Endodermal cell (in vitro differentiated cells): ENCODE results near the gene PEAR1. TPM values are rescaled to one million over a fixed set of nuclear protein-coding genes. Genes with fewer than 3 reads are reported as not detected.

ENCODE experiments used
- DNase-seq: peaks from one replicate; pipeline ENCODE4 v3.0.0-alpha.2; 2017
- H3K27ac ChIP-seq: 2 replicates; pipeline ENCODE4 v1.5.1; 2013; ENCODE audit warnings: mild to moderate bottlenecking, low read depth, low read length, moderate library complexity
- H3K27me3 ChIP-seq: 2 replicates; pipeline ENCODE4 v1.6.1; 2013; ENCODE audit warnings: mild to moderate bottlenecking, low read length, moderate library complexity; ENCODE audit not compliant: insufficient read depth, control insufficient read depth, poor library complexity, severe bottlenecking
- H3K36me3 ChIP-seq: 2 replicates; pipeline ENCODE4 v1.7.0; 2013; ENCODE audit warnings: mild to moderate bottlenecking, low read length, moderate library complexity; ENCODE audit not compliant: control insufficient read depth, insufficient read depth
- H3K4me1 ChIP-seq: one replicate; pipeline ENCODE4 v1.7.0; 2013; ENCODE audit warnings: low read length; ENCODE audit not compliant: control insufficient read depth, insufficient read depth
- H3K4me3 ChIP-seq: 2 replicates; pipeline ENCODE4 v1.5.1; 2013; ENCODE audit warnings: mild to moderate bottlenecking, low read length, moderate library complexity
- H3K9ac ChIP-seq: 2 replicates; pipeline ENCODE4 v1.6.1; 2013; ENCODE audit warnings: mild to moderate bottlenecking, low read length, moderate library complexity; ENCODE audit not compliant: poor library complexity, severe bottlenecking; ENCODE audit errors: extremely low read depth
- H3K9me3 ChIP-seq: 2 replicates; pipeline ENCODE4 v1.6.1; 2013; ENCODE audit warnings: mild to moderate bottlenecking, low read length, moderate library complexity; ENCODE audit not compliant: control insufficient read depth
- H3K27ac Mint-ChIP-seq: 2 replicates; pipeline ENCODE4 v1.8.0; 2020; ENCODE audit warnings: mixed read lengths
- H3K27me3 Mint-ChIP-seq: 2 replicates; pipeline ENCODE4 v1.8.0; 2021; ENCODE audit warnings: mild to moderate bottlenecking, mixed read lengths; ENCODE audit not compliant: insufficient read depth
- H3K36me3 Mint-ChIP-seq: 2 replicates; pipeline ENCODE4 v1.8.0; 2020; ENCODE audit warnings: low read depth, mixed read lengths
- H3K4me1 Mint-ChIP-seq: 2 replicates; pipeline ENCODE4 v1.8.0; 2020; ENCODE audit warnings: mixed read lengths
- H3K4me3 Mint-ChIP-seq: 2 replicates; pipeline ENCODE4 v1.8.0; 2020; ENCODE audit warnings: mild to moderate bottlenecking, moderate library complexity, mixed read lengths
- H3K9me3 Mint-ChIP-seq: 2 replicates; pipeline ENCODE4 v1.8.0; 2020; ENCODE audit warnings: mild to moderate bottlenecking, mixed read lengths
- CTCF ChIP-seq: fragments of 200-600 bp; sonication (generic); conservative IDR thresholded peaks from 2 replicates; pipeline ENCODE4 v1.5.0; 2021; ENCODE audit warnings: antibody characterized with exemption, mild to moderate bottlenecking
- WGBS, 2 experiments: methylation state at CpG; one replicate each; pipeline versions ENCODE4 v1.1.5 to v1.1.7; 2013; ENCODE audit warnings: missing lambda C conversion rate in 2 of 2, mixed read lengths in 1 of 2; ENCODE audit not compliant: insufficient coverage in 1 of 2, insufficient read length in 1 of 2; 5-methylcytosine and 5-hydroxymethylcytosine counted together
- total RNA-seq, 2 donors: library from RNA; stranded (reverse); fragmentation: NEBNext Ultra II Directional in 1 of 2; extraction: Animal tissue kit (Norgen Biotek cat#: 25700) in 1 of 2; gene quantifications; 2 replicates in 1 of 2; 3 replicates in 1 of 2; pipeline ENCODE4 v1.2.1, GENCODE V29; 2021

PEAR1 gene
- total RNA-seq, 2 donors from 2014 or later: 0.29 to 0.53 TPM

GRCh38 chr1:156874142-156874541 is 19.4 kb upstream of the PEAR1 start:
- peaks cover 33% of the 10 kb centered on the region for H3K27me3 ChIP-seq
- TF ChIP-seq CTCF: no peak
- 85 to 92% methylated on average over 2 to 5 of the region's 5 CpGs for WGBS, 2 experiments
- no peak overlapping the region for H3K27ac ChIP-seq
- H3K27ac Mint-ChIP-seq: no peak overlapping the region
- no peaks in the 10 kb centered on the region for H3K9me3 ChIP-seq
- no peaks in the 10 kb centered on the region for H3K36me3 Mint-ChIP-seq
- H3K4me3 ChIP-seq: no peak overlapping the region
- H3K4me3 Mint-ChIP-seq: no peak overlapping the region
- no peaks in the 10 kb centered on the region for H3K36me3 ChIP-seq
- H3K4me1 Mint-ChIP-seq: no peaks in the 10 kb centered on the region
- H3K9ac ChIP-seq: no peak overlapping the region
- no peaks in the 10 kb centered on the region for H3K4me1 ChIP-seq
- peaks cover 70% of the 10 kb centered on the region for H3K27me3 Mint-ChIP-seq
- DNase-seq: no peak
- H3K9me3 Mint-ChIP-seq: no peaks in the 10 kb centered on the region

GRCh38 chr1:156874572-156875340 is 18.8 kb upstream of the PEAR1 start:
- no peak for TF ChIP-seq CTCF

GRCh38 chr1:156875341-156875615 is 18.2 kb upstream of the PEAR1 start:
- H3K9me3 Mint-ChIP-seq: no peaks in the 10 kb centered on the region
- H3K36me3 Mint-ChIP-seq: no peaks in the 10 kb centered on the region
- TF ChIP-seq CTCF: no peak
- peaks cover 62% of the 10 kb centered on the region for H3K27me3 Mint-ChIP-seq
- Histone ChIP-seq H3K4me3 (no peak overlapping the region), H3K36me3 (no peaks in the 10 kb centered on the region), H3K4me1 (no peaks in the 10 kb centered on the region), H3K27me3 (peaks cover 29% of the 10 kb centered on the region), H3K27ac (no peak overlapping the region), H3K9me3 (no peaks in the 10 kb centered on the region), H3K9ac (no peak overlapping the region)
- DNase-seq: no peak
- no peak overlapping the region for H3K4me3 Mint-ChIP-seq
- 84 to 100% methylated on average over 2 to 5 of the region's 5 CpGs for WGBS, 2 experiments
- H3K27ac Mint-ChIP-seq: no peak overlapping the region
- no peaks in the 10 kb centered on the region for H3K4me1 Mint-ChIP-seq

More at GRCh38 chr1:156874572-156875340, 18.8 kb upstream of the PEAR1 start:
- Histone ChIP-seq H3K36me3 (no peaks in the 10 kb centered on the region), H3K27ac (no peak overlapping the region), H3K9ac (no peak overlapping the region), H3K4me1 (no peaks in the 10 kb centered on the region), H3K4me3 (no peak overlapping the region), H3K27me3 (peaks cover 33% of the 10 kb centered on the region), H3K9me3 (no peaks in the 10 kb centered on the region)
- Mint-ChIP-seq H3K27ac (no peak overlapping the region), H3K9me3 (no peaks in the 10 kb centered on the region), H3K27me3 (peaks cover 66% of the 10 kb centered on the region), H3K4me1 (no peaks in the 10 kb centered on the region), H3K36me3 (no peaks in the 10 kb centered on the region), H3K4me3 (no peak overlapping the region)
- WGBS, 2 experiments: 91 to 98% methylated on average over 6 to 16 of the region's 16 CpGs
- DNase-seq: no peak
